ENCODE data around the gene DPYSL5.
A peak's percentile ranks its signal among the peaks of the same experiment; 100 is the strongest.

Gene DPYSL5

DNA sequence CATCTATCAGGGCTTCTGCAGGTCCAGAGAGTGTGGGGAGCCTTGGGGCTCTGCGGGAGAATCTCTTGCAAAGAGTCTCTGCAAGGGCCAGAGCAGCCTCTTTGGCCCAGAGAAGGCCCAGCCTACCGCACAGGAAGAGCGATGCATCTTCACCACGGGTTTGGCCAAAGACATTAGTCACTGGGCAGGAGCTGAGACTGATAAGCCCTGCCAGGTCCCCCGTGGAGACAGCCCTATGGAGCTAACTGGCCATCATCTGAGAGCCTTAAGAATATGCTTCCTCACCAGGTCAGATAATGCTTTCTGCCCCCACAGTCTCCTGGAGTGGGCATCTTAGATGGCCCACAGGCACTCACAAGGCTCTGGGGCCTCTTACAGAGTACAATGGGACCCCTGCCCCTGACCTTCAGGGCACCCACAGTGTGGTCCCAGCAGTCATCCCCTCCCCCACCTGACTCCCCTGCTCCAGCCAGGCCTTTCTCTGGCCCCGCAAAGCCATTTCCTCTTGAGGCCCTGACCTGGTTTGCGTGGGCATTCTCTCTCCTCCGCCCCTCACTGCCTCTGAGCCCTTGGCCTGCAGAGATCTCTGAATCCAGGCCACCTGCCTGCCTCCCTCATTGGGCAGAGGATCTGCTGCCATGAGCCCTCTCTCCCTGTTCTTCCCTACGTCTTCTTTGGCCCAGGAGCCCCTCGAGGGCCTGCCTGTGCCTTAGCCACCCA lies 90.6 kb downstream of the DPYSL5 start:
- Histone ChIP-seq H3K4me3 (ENCODE audit: low read length) (no peak overlapping the region), H3K36me3 (ENCODE audit: control insufficient read depth, insufficient read depth, low read length, severe bottlenecking) (no peaks in the 10 kb centered on the region), H3K9me3 (ENCODE audit: control insufficient read depth, low read length) (no peaks in the 10 kb centered on the region), H3K4me1 (ENCODE audit: control insufficient read depth, insufficient read depth, low read length) (no peaks in the 10 kb centered on the region), H3K27me3 (replicated peaks; ENCODE audit: control insufficient read depth, insufficient read depth, low read length) (peaks cover 59% of the 10 kb centered on the region), H3K9ac (ENCODE audit: low read length) (no peak overlapping the region)
- DNase-seq (ENCODE audit: low read depth): no peak

- H3K27me3 ChIP-seq (replicated peaks; ENCODE audit: control insufficient read depth, insufficient read depth, low read length): peaks cover 56% of the 10 kb centered on the region
- H3K9ac ChIP-seq (ENCODE audit: low read length): no peak overlapping the region
- H3K4me1 ChIP-seq (ENCODE audit: control insufficient read depth, insufficient read depth, low read length): no peaks in the 10 kb centered on the region
- no peak for DNase-seq (ENCODE audit: low read depth)
- no peaks in the 10 kb centered on the region for H3K9me3 ChIP-seq (ENCODE audit: control insufficient read depth, low read length)
- H3K36me3 ChIP-seq (ENCODE audit: control insufficient read depth, insufficient read depth, low read length, severe bottlenecking): no peaks in the 10 kb centered on the region
- no peak overlapping the region for H3K4me3 ChIP-seq (ENCODE audit: low read length)
Measured at GRCh38 chr2:26940001-26940400, 92.1 kb downstream of the DPYSL5 start.

DNA sequence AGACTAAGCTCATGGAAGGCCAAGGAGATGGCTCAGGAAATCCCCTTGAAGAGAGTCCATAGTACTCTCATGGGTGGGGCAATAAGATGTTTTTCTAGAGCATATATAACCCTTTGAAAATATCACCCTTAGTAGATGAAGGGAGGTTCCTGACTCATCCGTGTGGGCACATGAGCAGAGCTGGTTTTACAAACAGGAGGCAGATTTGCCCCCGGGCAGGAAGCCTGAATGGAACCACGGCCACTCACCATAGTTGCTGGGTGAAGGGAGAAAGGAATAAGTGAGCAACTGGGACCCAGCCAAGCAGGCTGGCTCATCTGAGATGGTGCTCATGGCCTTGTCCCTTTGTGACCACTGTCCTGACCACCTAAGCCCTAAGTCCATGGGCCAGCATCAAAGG lies 93.6 kb downstream of the DPYSL5 start:
- Histone ChIP-seq H3K4me3 (ENCODE audit: low read length) (no peak overlapping the region), H3K9ac (ENCODE audit: low read length) (no peak overlapping the region), H3K27me3 (replicated peaks; ENCODE audit: control insufficient read depth, insufficient read depth, low read length) (peaks cover 59% of the 10 kb centered on the region), H3K4me1 (ENCODE audit: control insufficient read depth, insufficient read depth, low read length) (no peaks in the 10 kb centered on the region), H3K36me3 (ENCODE audit: control insufficient read depth, insufficient read depth, low read length, severe bottlenecking) (no peaks in the 10 kb centered on the region), H3K9me3 (ENCODE audit: control insufficient read depth, low read length) (no peaks in the 10 kb centered on the region)
- DNase-seq (ENCODE audit: low read depth): no peak

GRCh38 chr2:26942543-26943295 lies 94.8 kb downstream of the DPYSL5 start:
- H3K27me3 ChIP-seq (replicated peaks; ENCODE audit: control insufficient read depth, insufficient read depth, low read length): peaks cover 69% of the 10 kb centered on the region
- H3K4me3 ChIP-seq (ENCODE audit: low read length): no peak overlapping the region
- H3K36me3 ChIP-seq (ENCODE audit: control insufficient read depth, insufficient read depth, low read length, severe bottlenecking): no peaks in the 10 kb centered on the region
- H3K9ac ChIP-seq (ENCODE audit: low read length): no peak overlapping the region
- peak; percentile 76 for DNase-seq (ENCODE audit: low read depth)
- H3K4me1 ChIP-seq (ENCODE audit: control insufficient read depth, insufficient read depth, low read length): peaks cover 7% of the 10 kb centered on the region
- no peaks in the 10 kb centered on the region for H3K9me3 ChIP-seq (ENCODE audit: control insufficient read depth, low read length)

DNA sequence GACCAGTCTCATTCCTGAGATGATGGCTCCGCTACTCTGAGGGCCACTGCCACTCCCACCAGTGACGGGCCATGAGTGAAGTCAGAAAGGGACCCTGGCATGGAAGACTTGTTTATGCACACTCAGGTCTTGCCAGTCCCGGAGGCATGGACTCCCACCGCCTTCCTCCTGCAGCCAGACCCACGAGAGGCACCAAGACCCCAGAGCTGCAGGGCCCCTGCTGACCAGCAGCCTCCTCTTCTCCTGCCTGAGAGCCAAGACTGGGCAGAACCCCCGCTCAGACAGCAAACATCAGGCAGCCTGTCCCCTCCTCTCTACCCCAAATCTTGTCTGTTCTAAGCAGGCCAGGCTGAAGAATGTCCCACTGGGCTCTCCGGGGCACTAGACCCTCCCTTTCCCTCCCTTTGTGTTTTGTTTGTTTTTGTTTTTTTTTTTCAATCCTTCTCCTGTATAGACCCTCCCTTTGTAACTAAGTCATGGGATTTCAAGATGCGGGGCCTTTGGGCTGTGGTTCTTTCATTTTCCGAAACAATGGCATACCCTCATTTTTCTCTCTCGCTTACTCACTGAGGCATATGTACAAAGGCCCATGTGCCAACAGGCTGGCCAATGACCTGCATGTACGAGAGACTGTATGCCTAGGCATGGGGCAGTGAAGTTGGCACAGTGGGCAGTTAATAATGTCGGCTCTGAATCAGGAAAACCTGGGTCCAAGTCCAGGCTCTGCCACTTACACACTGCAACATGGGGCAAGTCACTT lies 98.2 kb downstream of the DPYSL5 start:
- no peak overlapping the region for H3K4me3 ChIP-seq (ENCODE audit: low read length)
- DNase-seq (ENCODE audit: low read depth): no peak
- H3K27me3 ChIP-seq (replicated peaks; ENCODE audit: control insufficient read depth, insufficient read depth, low read length): peaks cover 75% of the 10 kb centered on the region
- no peaks in the 10 kb centered on the region for H3K36me3 ChIP-seq (ENCODE audit: control insufficient read depth, insufficient read depth, low read length, severe bottlenecking)
- no peak overlapping the region for H3K9ac ChIP-seq (ENCODE audit: low read length)
- H3K9me3 ChIP-seq (ENCODE audit: control insufficient read depth, low read length): no peaks in the 10 kb centered on the region
- H3K4me1 ChIP-seq (ENCODE audit: control insufficient read depth, insufficient read depth, low read length): peaks cover 7% of the 10 kb centered on the region

- no peaks in the 10 kb centered on the region for H3K9me3 ChIP-seq (ENCODE audit: control insufficient read depth, low read length)
- H3K27me3 ChIP-seq (replicated peaks; ENCODE audit: control insufficient read depth, insufficient read depth, low read length): peaks cover 74% of the 10 kb centered on the region
- no peak overlapping the region for H3K9ac ChIP-seq (ENCODE audit: low read length)
- DNase-seq (ENCODE audit: low read depth): peak; percentile 49
- no peak overlapping the region for H3K4me3 ChIP-seq (ENCODE audit: low read length)
- no peaks in the 10 kb centered on the region for H3K36me3 ChIP-seq (ENCODE audit: control insufficient read depth, insufficient read depth, low read length, severe bottlenecking)
- H3K4me1 ChIP-seq (ENCODE audit: control insufficient read depth, insufficient read depth, low read length): peaks cover 7% of the 10 kb centered on the region
Measured at GRCh38 chr2:26946841-26947784, 99.2 kb downstream of the DPYSL5 start.

DNA sequence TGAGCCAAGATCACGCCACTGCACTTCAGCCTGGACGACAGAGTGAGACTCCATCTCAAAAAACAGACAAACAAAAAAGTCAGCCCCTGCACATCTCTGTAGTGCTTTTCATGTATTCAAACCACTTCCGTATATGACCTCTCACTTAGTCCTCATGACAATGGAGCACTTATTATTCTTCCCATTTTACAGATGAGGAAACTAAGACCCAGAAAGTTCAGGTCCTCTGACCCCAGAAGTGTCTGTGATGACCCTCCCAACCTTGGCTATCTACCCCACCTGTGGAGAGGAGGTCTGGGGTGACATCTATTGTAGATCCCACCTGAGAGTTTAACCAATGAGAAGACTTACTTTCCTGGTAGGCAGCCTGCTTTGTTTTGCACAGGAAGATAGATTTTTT lies 100.9 kb downstream of the DPYSL5 start:
- no peak for DNase-seq (ENCODE audit: low read depth)
- H3K36me3 ChIP-seq (ENCODE audit: control insufficient read depth, insufficient read depth, low read length, severe bottlenecking): no peaks in the 10 kb centered on the region

DNA sequence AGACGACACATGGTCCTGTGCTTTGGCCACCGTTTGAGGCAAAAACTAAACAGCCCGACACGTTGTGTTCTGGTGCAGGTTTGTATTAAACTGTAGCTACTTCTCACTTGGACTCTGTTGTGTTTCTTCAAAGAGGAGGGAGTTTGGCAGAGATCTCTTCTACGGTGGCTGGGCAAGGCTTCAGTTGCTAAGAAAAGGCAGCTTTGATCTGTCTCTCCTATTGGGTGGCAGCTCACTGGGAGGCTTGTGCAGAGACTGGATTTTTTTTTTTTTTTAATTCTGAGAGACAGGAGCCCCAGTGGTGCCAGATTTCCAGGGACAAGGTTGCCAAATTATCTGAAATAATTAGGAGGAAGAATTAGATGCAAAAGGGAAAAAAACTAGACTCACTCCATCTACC lies 102.3 kb downstream of the DPYSL5 start:
- no peak for DNase-seq (ENCODE audit: low read depth)

More for the DNA sequence above, 100.9 kb downstream of the DPYSL5 start:
- Histone ChIP-seq H3K9me3 (ENCODE audit: control insufficient read depth, low read length) (no peaks in the 10 kb centered on the region), H3K9ac (ENCODE audit: low read length) (no peak overlapping the region), H3K4me3 (ENCODE audit: low read length) (no peak overlapping the region), H3K4me1 (ENCODE audit: control insufficient read depth, insufficient read depth, low read length) (peaks cover 7% of the 10 kb centered on the region), H3K27me3 (replicated peaks; ENCODE audit: control insufficient read depth, insufficient read depth, low read length) (peaks cover 69% of the 10 kb centered on the region)

GRCh38 chr2:26951236-26951635 lies 103.3 kb downstream of the DPYSL5 start:
- Histone ChIP-seq H3K9me3 (ENCODE audit: control insufficient read depth, low read length) (no peaks in the 10 kb centered on the region), H3K9ac (ENCODE audit: low read length) (no peak overlapping the region), H3K4me3 (ENCODE audit: low read length) (no peak overlapping the region), H3K36me3 (ENCODE audit: control insufficient read depth, insufficient read depth, low read length, severe bottlenecking) (no peaks in the 10 kb centered on the region), H3K4me1 (ENCODE audit: control insufficient read depth, insufficient read depth, low read length) (peaks cover 7% of the 10 kb centered on the region), H3K27me3 (replicated peaks; ENCODE audit: control insufficient read depth, insufficient read depth, low read length) (peaks cover 73% of the 10 kb centered on the region)
- DNase-seq (ENCODE audit: low read depth): no peak

More for the DNA sequence above, 102.3 kb downstream of the DPYSL5 start:
- no peaks in the 10 kb centered on the region for H3K9me3 ChIP-seq (ENCODE audit: control insufficient read depth, low read length)
- H3K9ac ChIP-seq (ENCODE audit: low read length): no peak overlapping the region
- no peak overlapping the region for H3K4me3 ChIP-seq (ENCODE audit: low read length)
- H3K36me3 ChIP-seq (ENCODE audit: control insufficient read depth, insufficient read depth, low read length, severe bottlenecking): no peaks in the 10 kb centered on the region
- peaks cover 7% of the 10 kb centered on the region for H3K4me1 ChIP-seq (ENCODE audit: control insufficient read depth, insufficient read depth, low read length)
- H3K27me3 ChIP-seq (replicated peaks; ENCODE audit: control insufficient read depth, insufficient read depth, low read length): peaks cover 74% of the 10 kb centered on the region

- no peak for DNase-seq (ENCODE audit: low read depth)
- Histone ChIP-seq H3K4me1 (ENCODE audit: control insufficient read depth, insufficient read depth, low read length) (peaks cover 3% of the 10 kb centered on the region), H3K9me3 (ENCODE audit: control insufficient read depth, low read length) (no peaks in the 10 kb centered on the region), H3K36me3 (ENCODE audit: control insufficient read depth, insufficient read depth, low read length, severe bottlenecking) (no peaks in the 10 kb centered on the region), H3K9ac (ENCODE audit: low read length) (no peak overlapping the region), H3K4me3 (ENCODE audit: low read length) (no peak overlapping the region), H3K27me3 (replicated peaks; ENCODE audit: control insufficient read depth, insufficient read depth, low read length) (peaks cover 67% of the 10 kb centered on the region)
Measured at GRCh38 chr2:26952374-26952773, 104.4 kb downstream of the DPYSL5 start.

Measured in adipocyte (in vitro differentiated cells).